ENCODE data around the gene CTXND1.

Gene CTXND1

GRCh38 chr15:80186066-80186465, 65.9 kb downstream of the CTXND1 start:
- TF ChIP-seq, protein P1, sequence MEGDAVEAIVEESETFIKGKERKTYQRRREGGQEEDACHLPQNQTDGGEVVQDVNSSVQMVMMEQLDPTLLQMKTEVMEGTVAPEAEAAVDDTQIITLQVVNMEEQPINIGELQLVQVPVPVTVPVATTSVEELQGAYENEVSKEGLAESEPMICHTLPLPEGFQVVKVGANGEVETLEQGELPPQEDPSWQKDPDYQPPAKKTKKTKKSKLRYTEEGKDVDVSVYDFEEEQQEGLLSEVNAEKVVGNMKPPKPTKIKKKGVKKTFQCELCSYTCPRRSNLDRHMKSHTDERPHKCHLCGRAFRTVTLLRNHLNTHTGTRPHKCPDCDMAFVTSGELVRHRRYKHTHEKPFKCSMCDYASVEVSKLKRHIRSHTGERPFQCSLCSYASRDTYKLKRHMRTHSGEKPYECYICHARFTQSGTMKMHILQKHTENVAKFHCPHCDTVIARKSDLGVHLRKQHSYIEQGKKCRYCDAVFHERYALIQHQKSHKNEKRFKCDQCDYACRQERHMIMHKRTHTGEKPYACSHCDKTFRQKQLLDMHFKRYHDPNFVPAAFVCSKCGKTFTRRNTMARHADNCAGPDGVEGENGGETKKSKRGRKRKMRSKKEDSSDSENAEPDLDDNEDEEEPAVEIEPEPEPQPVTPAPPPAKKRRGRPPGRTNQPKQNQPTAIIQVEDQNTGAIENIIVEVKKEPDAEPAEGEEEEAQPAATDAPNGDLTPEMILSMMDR (IDR thresholded peaks at IDR 0.05; ENCODE audit: low read depth, low read length) = no peak
- DNase-seq (ENCODE audit: low read depth in 2 of 2) = no peak
- H3K4me3 ChIP-seq (replicated peaks in 1 of 2; ENCODE audit: low read depth in 2 of 2, low read length in 2 of 2) = no peak overlapping the region

DNA sequence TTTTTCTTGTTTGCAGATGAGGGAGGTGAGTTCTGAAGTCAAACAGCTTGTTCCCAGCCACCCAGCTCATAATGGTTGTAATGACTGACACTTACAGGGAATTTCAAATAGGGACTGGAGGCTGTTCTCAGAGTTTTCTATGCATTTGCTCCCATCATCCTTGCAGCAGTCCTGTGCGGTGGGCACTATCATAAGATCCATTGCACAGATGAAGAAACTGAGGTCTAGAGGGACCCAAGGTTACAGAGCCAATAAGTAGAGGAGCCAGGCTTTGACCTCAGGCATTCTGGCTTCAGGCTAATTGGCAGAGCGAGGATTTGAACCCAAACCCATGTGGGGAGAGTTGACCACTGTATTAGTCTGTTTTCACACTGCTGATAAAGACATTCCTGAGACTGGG, 66.9 kb downstream of the CTXND1 start:
- no peak for DNase-seq (ENCODE audit: low read depth in 2 of 2)
- TF ChIP-seq, protein P1 (IDR thresholded peaks at IDR 0.05; ENCODE audit: low read depth, low read length) = no peak
- no peak overlapping the region for H3K4me3 ChIP-seq (replicated peaks in 1 of 2; ENCODE audit: low read depth in 2 of 2, low read length in 2 of 2)

DNA sequence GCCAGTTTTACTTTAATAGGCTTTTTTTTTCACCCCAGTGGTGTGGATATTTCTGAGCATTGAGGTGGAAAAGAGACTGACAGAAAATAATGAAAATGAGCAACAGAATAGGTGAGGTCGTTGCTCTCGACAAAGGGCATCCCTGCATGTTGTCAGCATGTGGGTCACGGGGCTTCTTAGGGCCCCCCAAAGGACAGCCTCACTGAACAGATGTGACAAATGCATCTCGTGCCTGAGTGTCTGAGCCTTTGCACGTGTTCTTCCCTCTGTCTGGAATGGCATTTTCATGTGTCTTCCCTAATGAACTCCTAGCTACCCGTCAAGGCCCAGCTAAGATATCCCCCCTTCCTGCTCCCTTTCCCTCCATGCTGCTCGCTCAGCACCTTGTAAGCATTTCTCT, 67.5 kb downstream of the CTXND1 start:
- TF ChIP-seq, protein P1 (IDR thresholded peaks at IDR 0.05; ENCODE audit: low read depth, low read length) = no peak
- H3K4me3 ChIP-seq (replicated peaks in 1 of 2; ENCODE audit: low read depth in 2 of 2, low read length in 2 of 2) = no peak overlapping the region
- DNase-seq (ENCODE audit: low read depth in 2 of 2) = no peak

DNA sequence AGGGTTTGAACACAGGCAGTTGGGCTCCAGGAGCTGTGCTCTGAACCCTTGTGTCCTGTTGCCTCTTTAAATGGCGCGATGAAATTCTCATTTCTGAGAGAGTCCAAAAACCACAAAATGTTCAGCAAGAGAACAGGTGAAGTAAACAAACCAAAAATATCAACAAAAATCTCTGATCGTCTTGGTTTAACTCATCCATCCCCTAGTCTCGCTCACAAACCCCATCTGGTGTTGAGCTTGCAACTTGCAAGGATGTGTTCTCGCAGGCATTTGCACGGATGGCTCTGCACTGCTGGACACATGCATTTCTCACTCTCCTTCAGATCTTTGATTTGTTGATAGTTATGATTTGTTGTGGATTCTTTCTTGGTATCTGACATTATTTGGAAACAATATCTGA, 68.1 kb downstream of the CTXND1 start:
- H3K4me3 ChIP-seq (replicated peaks in 1 of 2; ENCODE audit: low read depth in 2 of 2, low read length in 2 of 2) = no peak overlapping the region
- peak in 1 of 2 donors; percentile 19 for DNase-seq (ENCODE audit: low read depth in 2 of 2)
- TF ChIP-seq, protein P1 (IDR thresholded peaks at IDR 0.05; ENCODE audit: low read depth, low read length) = peak; percentile 25

DNA sequence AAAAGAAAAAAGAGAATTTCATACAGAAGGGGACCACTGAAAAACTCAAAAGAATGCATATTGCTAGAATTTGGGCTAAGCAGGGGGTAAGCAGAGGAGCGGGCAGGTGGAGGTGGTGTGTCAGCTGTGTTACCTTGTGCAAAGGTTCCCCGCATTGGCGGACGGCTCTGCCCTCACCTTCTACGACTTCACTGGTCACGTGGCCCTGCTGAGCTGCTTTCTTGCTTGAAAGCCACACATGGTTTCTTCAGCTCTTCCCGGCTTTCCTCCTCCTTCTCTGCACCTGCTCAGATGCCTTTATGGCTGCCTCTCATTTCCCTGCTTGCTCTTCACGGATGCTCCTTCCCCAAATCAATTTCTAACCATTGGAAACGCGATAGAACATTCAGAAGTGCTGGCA, 68.7 kb downstream of the CTXND1 start:
- no peak overlapping the region for H3K4me3 ChIP-seq (replicated peaks in 1 of 2; ENCODE audit: low read depth in 2 of 2, low read length in 2 of 2)
- TF ChIP-seq, protein P1 (IDR thresholded peaks at IDR 0.05; ENCODE audit: low read depth, low read length) = no peak
- DNase-seq (ENCODE audit: low read depth in 2 of 2) = no peak

DNA sequence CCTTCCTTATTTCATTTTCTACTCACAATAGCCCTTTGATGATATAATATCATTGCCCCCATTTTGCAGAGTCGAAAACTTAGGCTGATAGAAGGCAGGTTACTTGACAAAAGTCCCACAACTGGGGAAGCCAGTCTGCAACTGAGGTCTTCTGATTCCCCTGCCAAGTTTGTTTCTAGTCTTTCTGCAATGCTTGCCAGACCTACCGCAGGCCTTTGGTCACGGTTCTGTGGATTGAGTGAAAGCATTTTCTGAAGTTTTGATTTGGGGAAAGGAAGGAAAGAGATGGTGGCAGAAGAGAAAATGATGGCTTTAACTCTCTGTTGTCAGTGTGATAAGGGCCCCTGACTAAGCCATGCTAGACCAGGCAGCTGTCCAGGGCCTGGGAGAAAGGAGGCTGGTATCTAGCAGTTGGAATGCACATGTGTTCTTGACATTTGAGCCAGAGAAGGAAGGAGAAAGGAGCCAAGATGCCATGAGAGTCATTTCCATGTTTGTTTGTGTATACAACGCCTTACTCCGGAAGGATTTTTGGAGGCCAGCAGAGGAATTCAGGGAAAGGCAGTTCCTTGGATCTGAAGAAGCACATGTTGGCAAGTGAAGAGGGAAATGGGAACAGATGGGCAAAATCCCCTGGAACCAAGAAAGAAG, 69.3 kb downstream of the CTXND1 start:
- no peak overlapping the region for H3K4me3 ChIP-seq (replicated peaks in 1 of 2; ENCODE audit: low read depth in 2 of 2, low read length in 2 of 2)
- DNase-seq (ENCODE audit: low read depth in 2 of 2) = peak; percentile 43 to 90
- TF ChIP-seq, protein P1 (IDR thresholded peaks at IDR 0.05; ENCODE audit: low read depth, low read length) = no peak

- TF ChIP-seq, protein P1 (IDR thresholded peaks at IDR 0.05; ENCODE audit: low read depth, low read length) = no peak
- no peak for DNase-seq (ENCODE audit: low read depth in 2 of 2)
- H3K4me3 ChIP-seq (replicated peaks in 1 of 2; ENCODE audit: low read depth in 2 of 2, low read length in 2 of 2) = no peak overlapping the region
Measured at GRCh38 chr15:80180986-80181385, 71.0 kb downstream of the CTXND1 start.

All from cardiac fibroblast (primary cell).